Lower lobe of right lung (tissue), 2 donors: ENCODE data around the gene MAPK1. TPM values are rescaled to one million over a fixed set of nuclear protein-coding genes. Genes with fewer than 3 reads are reported as not detected.
A peak's percentile ranks its signal among the peaks of the same experiment; 100 is the strongest.

Experiments
- ATAC-seq, 2 donors: fragments of 200-7000 bp; cut with Tn5 transposase; one replicate each; pipeline ENCODE4 v1.9.1; 2020 to 2022; ENCODE audit warnings: mild to moderate bottlenecking in 2 of 2, moderate library complexity in 2 of 2
- DNase-seq: peaks from one replicate; pipeline ENCODE4 v3.0.0-alpha.2; 2020
- H3K27ac ChIP-seq: fragments of 200-600 bp; one replicate; pipeline ENCODE4 v1.8.0; 2022
- H3K27me3 ChIP-seq: fragments of 200-600 bp; one replicate; pipeline ENCODE4 v1.8.0; 2022; ENCODE audit warnings: low read depth
- H3K36me3 ChIP-seq: fragments of 200-600 bp; one replicate; pipeline ENCODE4 v1.8.0; 2022; ENCODE audit warnings: mild to moderate bottlenecking
- H3K4me1 ChIP-seq: fragments of 200-600 bp; one replicate; pipeline ENCODE4 v1.8.0; 2022
- H3K4me3 ChIP-seq: fragments of 200-600 bp; one replicate; pipeline ENCODE4 v1.8.0; 2022; ENCODE audit warnings: mild to moderate bottlenecking
- H3K9me3 ChIP-seq: fragments of 200-600 bp; one replicate; pipeline ENCODE4 v1.8.0; 2022
- intact Hi-C: fragments of 100-400 bp; cut with DNase I; formaldehyde crosslinking; loops from one replicate; pipeline ENCODE4 v1.11.0; 2022
- total RNA-seq: library from RNA; stranded (reverse); fragmentation: NEBNext Ultra II Directional; extraction: Animal tissue kit (Norgen Biotek cat#: 25700); gene quantifications from one replicate; pipeline ENCODE4 v1.2.1, GENCODE V29; 2021
- TF ChIP-seq, protein P1 (sequence below): fragments of 200-600 bp; IDR thresholded peaks from one replicate; pipeline ENCODE4 v1.8.0; 2022; ENCODE audit warnings: antibody characterized with exemption, mild to moderate bottlenecking
- donor health status: DM: no; HTN: yes; CAD: no; lungs with severe emphysema.

MAPK1 gene
- total RNA-seq, 1 donor from 2014 or later: 146 TPM

DNA sequence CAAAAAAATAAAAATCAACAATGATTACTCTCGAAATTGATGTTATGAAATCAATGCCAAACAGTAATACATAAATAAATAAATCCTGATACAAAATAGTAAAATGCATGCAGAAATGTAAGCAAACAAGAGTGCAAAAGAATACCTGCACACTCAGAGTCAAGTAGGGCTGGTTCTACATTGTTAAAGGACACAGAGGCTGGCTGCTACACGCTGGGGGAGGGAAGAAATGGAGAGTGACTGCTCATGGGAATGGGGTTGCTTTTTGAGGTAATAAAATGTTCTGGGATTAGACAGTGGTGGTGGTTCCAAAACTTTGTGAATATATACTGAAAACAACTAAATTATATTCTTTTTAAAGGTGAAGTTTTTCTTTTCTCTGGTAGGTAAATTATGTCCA, 32.1 kb downstream of the MAPK1 start:
- Histone ChIP-seq H3K4me3 (no peak overlapping the region), H3K9me3 (no peaks in the 10 kb centered on the region), H3K27me3 (no peaks in the 10 kb centered on the region), H3K27ac (no peak overlapping the region), H3K36me3 (no peaks in the 10 kb centered on the region), H3K4me1 (peaks cover 60% of the 10 kb centered on the region)
- TF ChIP-seq, protein P1, sequence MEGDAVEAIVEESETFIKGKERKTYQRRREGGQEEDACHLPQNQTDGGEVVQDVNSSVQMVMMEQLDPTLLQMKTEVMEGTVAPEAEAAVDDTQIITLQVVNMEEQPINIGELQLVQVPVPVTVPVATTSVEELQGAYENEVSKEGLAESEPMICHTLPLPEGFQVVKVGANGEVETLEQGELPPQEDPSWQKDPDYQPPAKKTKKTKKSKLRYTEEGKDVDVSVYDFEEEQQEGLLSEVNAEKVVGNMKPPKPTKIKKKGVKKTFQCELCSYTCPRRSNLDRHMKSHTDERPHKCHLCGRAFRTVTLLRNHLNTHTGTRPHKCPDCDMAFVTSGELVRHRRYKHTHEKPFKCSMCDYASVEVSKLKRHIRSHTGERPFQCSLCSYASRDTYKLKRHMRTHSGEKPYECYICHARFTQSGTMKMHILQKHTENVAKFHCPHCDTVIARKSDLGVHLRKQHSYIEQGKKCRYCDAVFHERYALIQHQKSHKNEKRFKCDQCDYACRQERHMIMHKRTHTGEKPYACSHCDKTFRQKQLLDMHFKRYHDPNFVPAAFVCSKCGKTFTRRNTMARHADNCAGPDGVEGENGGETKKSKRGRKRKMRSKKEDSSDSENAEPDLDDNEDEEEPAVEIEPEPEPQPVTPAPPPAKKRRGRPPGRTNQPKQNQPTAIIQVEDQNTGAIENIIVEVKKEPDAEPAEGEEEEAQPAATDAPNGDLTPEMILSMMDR: no peak
- ATAC-seq (no peak), DNase-seq (no peak)
- intact Hi-C loops: no loop called here

DNA sequence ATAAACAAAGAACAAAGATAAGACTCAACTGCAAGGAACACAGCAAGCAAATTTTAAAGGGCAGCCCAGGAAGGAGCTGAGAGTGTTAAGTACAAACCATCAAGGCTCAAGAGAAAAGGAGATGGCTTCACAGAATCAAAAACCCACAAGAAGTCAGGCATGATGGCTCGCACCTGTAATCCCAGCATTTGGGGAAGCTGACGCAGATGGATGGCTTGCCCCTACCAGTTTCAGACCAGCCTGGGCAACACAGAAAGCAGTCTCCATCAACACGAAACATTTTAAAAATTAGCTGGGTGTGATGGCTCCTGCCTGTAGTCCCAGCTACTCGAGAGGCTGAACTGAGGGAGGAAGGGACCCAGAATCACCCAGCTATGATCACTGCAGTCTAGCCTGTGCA, 32.6 kb downstream of the MAPK1 start:
- Histone ChIP-seq H3K27ac (peak overlapping the region; percentile 13), H3K4me3 (no peak overlapping the region), H3K4me1 (peaks cover 65% of the 10 kb centered on the region), H3K36me3 (no peaks in the 10 kb centered on the region), H3K9me3 (no peaks in the 10 kb centered on the region), H3K27me3 (no peaks in the 10 kb centered on the region)
- TF ChIP-seq, protein P1: no peak
- intact Hi-C loops: no loop called here
- ATAC-seq: no peak
- DNase-seq: no peak

DNA sequence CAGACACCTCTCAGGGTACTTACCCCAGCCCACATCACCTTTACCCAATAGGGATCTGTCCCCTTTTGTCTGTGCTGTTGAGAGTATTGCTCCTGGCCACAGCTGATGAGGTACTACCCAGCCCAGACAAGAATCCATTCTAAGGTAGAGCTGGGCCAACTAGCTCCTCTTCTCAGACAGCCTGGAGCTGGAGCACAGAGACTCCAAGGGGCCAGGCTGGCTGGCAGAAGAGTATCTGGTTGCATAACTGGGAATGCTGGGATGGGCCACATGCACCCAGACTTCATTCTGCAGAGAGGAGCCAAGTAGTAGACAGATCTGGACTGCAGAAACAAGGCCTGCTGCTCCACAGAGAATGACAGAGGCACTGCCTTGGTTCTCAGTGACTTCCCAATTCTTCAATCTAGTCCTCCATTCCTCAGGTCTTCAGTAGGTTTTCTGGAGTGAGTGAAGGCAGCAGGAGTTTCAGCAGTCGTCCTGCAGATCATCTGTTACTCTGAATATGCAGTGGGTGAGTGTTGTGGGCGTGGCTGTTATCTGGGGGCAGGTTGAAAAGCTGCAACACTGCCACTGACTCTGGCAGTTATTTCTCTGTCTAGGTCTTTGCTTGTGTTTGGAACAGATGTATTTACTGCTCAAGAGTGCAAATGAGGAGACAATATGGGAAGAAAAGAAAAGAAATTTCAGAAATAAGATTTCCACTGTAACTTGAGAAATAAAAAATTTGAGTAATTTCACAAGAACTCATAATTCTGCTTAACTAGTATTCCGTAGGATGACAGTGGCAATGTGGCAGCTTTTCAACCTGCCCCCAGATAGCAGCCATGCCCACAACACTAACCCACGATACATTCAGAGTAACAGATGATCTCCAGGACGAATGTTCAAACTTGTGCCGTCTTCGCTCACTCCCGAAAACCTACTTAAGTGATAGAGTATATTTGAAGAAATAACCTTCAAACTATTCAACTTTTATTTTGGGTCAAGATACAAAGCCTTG, 34.9 kb downstream of the MAPK1 start:
- H3K27ac ChIP-seq: no peak overlapping the region
- H3K4me1 ChIP-seq: peaks cover 63% of the 10 kb centered on the region
- ATAC-seq: peak in 1 of 2 donors; percentile 23
- TF ChIP-seq, protein P1: no peak
- no peaks in the 10 kb centered on the region for H3K27me3 ChIP-seq
- no peaks in the 10 kb centered on the region for H3K36me3 ChIP-seq
- H3K4me3 ChIP-seq: no peak overlapping the region
- H3K9me3 ChIP-seq: no peaks in the 10 kb centered on the region
- intact Hi-C loops: no loop called here
- no peak for DNase-seq

DNA sequence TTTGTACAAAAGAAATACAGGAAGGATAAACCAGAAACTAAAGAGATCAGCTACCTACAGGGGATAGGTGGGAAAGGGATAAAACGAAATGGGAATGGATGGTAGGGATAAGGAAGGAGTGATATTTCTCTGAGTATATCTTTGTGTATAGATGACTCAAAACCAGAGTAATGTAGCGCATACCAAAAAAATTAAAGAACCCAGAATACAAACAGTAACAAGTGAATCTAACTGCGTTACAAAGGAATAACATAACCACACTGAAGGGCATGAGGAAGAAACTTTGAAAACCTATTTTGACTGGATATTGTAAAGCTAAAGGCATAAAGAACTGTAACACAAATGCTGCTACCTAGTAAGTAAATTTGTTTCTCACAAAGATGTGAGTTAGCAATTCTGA, 37.9 kb downstream of the MAPK1 start:
- Histone ChIP-seq H3K4me1 (peaks cover 43% of the 10 kb centered on the region), H3K4me3 (no peak overlapping the region), H3K36me3 (no peaks in the 10 kb centered on the region), H3K27me3 (no peaks in the 10 kb centered on the region), H3K27ac (no peak overlapping the region), H3K9me3 (no peaks in the 10 kb centered on the region)
- TF ChIP-seq, protein P1: no peak
- intact Hi-C loops: no loop called here
- ATAC-seq: no peak
- DNase-seq: no peak

DNA sequence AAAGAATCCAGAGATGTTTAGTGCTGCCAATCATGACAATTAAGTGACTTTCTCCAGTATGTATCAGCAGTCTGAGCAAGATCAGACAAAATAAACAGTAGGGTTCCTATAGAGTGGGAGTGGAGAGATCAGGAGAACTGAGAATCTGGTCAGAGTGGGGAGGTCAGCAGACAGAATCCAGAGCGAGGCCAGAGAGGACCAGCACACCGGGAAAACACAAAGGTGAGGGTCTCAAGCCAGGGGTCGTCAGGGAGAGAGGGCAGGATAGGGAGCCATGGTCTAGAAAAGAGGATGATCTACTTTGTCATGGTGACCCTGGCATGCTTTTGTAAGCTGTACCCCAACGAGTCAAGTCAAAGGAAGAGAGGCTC, 39.2 kb downstream of the MAPK1 start:
- intact Hi-C loops: no loop called here
- Histone ChIP-seq H3K27me3 (no peaks in the 10 kb centered on the region), H3K36me3 (no peaks in the 10 kb centered on the region), H3K4me3 (no peak overlapping the region), H3K4me1 (peaks cover 50% of the 10 kb centered on the region), H3K27ac (no peak overlapping the region), H3K9me3 (no peaks in the 10 kb centered on the region)
- DNase-seq (no peak), ATAC-seq (no peak)
- TF ChIP-seq, protein P1: no peak
